Esophagus muscularis mucosa (tissue), 4 donors: Measurements from ENCODE around the gene CSNK2A2. TPM values are rescaled to one million over a fixed set of nuclear protein-coding genes. Genes with fewer than 3 reads are reported as not detected.

Experiments
- DNase-seq: peaks from one replicate; pipeline ENCODE4 v3.0.0-alpha.2; 2017; ENCODE audit errors: extremely low spot score
- H3K27ac ChIP-seq, 4 donors: fragments of 200-600 bp; sonication (generic); replicated peaks in 1 of 4; 1 replicate in 3 of 4; 2 replicates in 1 of 4; pipeline ENCODE4 v1.5.1; 2016 to 2019; ENCODE audit warnings: mild to moderate bottlenecking in 1 of 4
- H3K27me3 ChIP-seq, 4 donors: fragments of 200-600 bp; sonication (generic); one replicate each; pipeline versions ENCODE4 v1.5.1 to v1.6.0; 2016 to 2019
- H3K36me3 ChIP-seq, 4 donors: fragments of 200-600 bp; sonication (generic); one replicate each; pipeline ENCODE4 v1.5.1; 2016 to 2019
- H3K4me1 ChIP-seq, 4 donors: fragments of 200-600 bp; sonication (generic); one replicate each; pipeline ENCODE4 v1.5.1; 2016 to 2019
- H3K4me3 ChIP-seq, 4 donors: fragments of 200-600 bp; sonication (generic); 1 replicate in 2 of 4; 2 replicates in 2 of 4; pipeline ENCODE4 v1.5.1; 2016 to 2019; ENCODE audit warnings: mild to moderate bottlenecking in 4 of 4, moderate library complexity in 1 of 4
- H3K9me3 ChIP-seq, 4 donors: fragments of 200-600 bp; sonication (generic); 1 replicate in 3 of 4; 2 replicates in 1 of 4; pipeline ENCODE4 v1.5.1; 2016 to 2019
- CTCF ChIP-seq, 3 experiments: fragments of 200-600 bp in 2 of 3; fragments of 450-650 bp in 1 of 3; sonication (generic) in 2 of 3; IDR thresholded peaks; one replicate each; pipeline ENCODE4 v1.5.1; 2017 to 2019; ENCODE audit warnings: antibody characterized with exemption in 3 of 3, mild to moderate bottlenecking in 2 of 3, moderate library complexity in 1 of 3
- EP300 ChIP-seq: sonication (generic); formaldehyde crosslinking; IDR thresholded peaks from one replicate; pipeline ENCODE4 v1.6.1; 2017; ENCODE audit warnings: antibody characterized with exemption
- POLR2A ChIP-seq: fragments of 450-650 bp; IDR thresholded peaks from one replicate; pipeline ENCODE4 v1.6.1; 2017; ENCODE audit warnings: antibody characterized with exemption, moderate library complexity, mild to moderate bottlenecking, low read depth
- POLR2AphosphoS5 ChIP-seq, 2 donors: sonication (generic); formaldehyde crosslinking; IDR thresholded peaks; one replicate each; pipeline ENCODE4 v1.6.1; 2017; ENCODE audit warnings: antibody characterized with exemption in 2 of 2
- WGBS: methylation state at CpG from one replicate; pipeline ENCODE4 v1.1.5; 2018; 5-methylcytosine and 5-hydroxymethylcytosine counted together
- intact Hi-C: fragments of 100-400 bp; cut with DNase I; formaldehyde crosslinking; loops from one replicate; pipeline ENCODE4 v1.15.1; 2023
- total RNA-seq, 4 donors: library from RNA; depleted of rRNA; stranded (reverse); fragments of >200 nt; gene quantifications; one replicate each; pipeline versions ENCODE4 v1.1.0 to v1.2.1, GENCODE V29; 2016

CSNK2A2 gene
- total RNA-seq, 4 donors from 2014 or later: 37.1 to 56.5 (median 42.7) TPM

GRCh38 chr16:58222532-58223316, 24.8 kb upstream of the CSNK2A2 start:
- Histone ChIP-seq H3K9me3 (no peaks in the 10 kb centered on the region), H3K27me3 (peaks cover 0 to 3% (median 0%) of the 10 kb centered on the region in 4 donors), H3K36me3 (no peaks in the 10 kb centered on the region), H3K27ac (no peak overlapping the region), H3K4me1 (no peaks in the 10 kb centered on the region), H3K4me3 (no peak overlapping the region)
- 88% methylated on average over 7 of the region's 7 CpGs for whole genome bisulfite sequencing
- no peak for DNase-seq
- intact Hi-C loops: no loop called here
- TF ChIP-seq CTCF (IDR thresholded peaks at IDR 0.05) (no peak), EP300 (no peak), POLR2A (no peak), POLR2AphosphoS5 (IDR thresholded peaks at IDR 0.05) (no peak)

GRCh38 chr16:58219432-58219831, 21.5 kb upstream of the CSNK2A2 start:
- H3K9me3 ChIP-seq: no peaks in the 10 kb centered on the region
- no peak overlapping the region for H3K27ac ChIP-seq
- TF ChIP-seq EP300: no peak
- no peak for TF ChIP-seq POLR2A
- TF ChIP-seq CTCF (IDR thresholded peaks at IDR 0.05): no peak
- TF ChIP-seq POLR2AphosphoS5 (IDR thresholded peaks at IDR 0.05): no peak
- no peak overlapping the region for H3K4me3 ChIP-seq
- H3K4me1 ChIP-seq: no peaks in the 10 kb centered on the region
- intact Hi-C loops: no loop called here
- H3K27me3 ChIP-seq: peaks cover 0 to 3% (median 0%) of the 10 kb centered on the region in 4 donors
- no peaks in the 10 kb centered on the region for H3K36me3 ChIP-seq
- DNase-seq: no peak

- no peaks in the 10 kb centered on the region for H3K9me3 ChIP-seq
- no peaks in the 10 kb centered on the region for H3K4me1 ChIP-seq
- no peak for DNase-seq
- H3K4me3 ChIP-seq: no peak overlapping the region
- TF ChIP-seq EP300: no peak
- TF ChIP-seq POLR2AphosphoS5 (IDR thresholded peaks at IDR 0.05): no peak
- no peak for TF ChIP-seq CTCF (IDR thresholded peaks at IDR 0.05)
- TF ChIP-seq POLR2A: no peak
- H3K27me3 ChIP-seq: peaks cover 0 to 3% (median 0%) of the 10 kb centered on the region in 4 donors
- 44% methylated on average over 3 of the region's 3 CpGs for WGBS
- H3K36me3 ChIP-seq: no peaks in the 10 kb centered on the region
- no peak overlapping the region for H3K27ac ChIP-seq
- intact Hi-C loops: no loop called here
Observed at GRCh38 chr16:58218786-58219185, 20.9 kb upstream of the CSNK2A2 start.

GRCh38 chr16:58217311-58217925, 19.5 kb upstream of the CSNK2A2 start:
- no peak for TF ChIP-seq POLR2AphosphoS5 (IDR thresholded peaks at IDR 0.05)
- TF ChIP-seq POLR2A: no peak
- TF ChIP-seq CTCF (IDR thresholded peaks at IDR 0.05): no peak
- no peak for TF ChIP-seq EP300
- no peaks in the 10 kb centered on the region for H3K36me3 ChIP-seq
- 42% methylated on average over 2 of the region's 2 CpGs for WGBS

More at GRCh38 chr16:58217311-58217925, 19.5 kb upstream of the CSNK2A2 start:
- Histone ChIP-seq H3K4me1 (no peaks in the 10 kb centered on the region), H3K9me3 (no peaks in the 10 kb centered on the region), H3K27ac (no peak overlapping the region), H3K4me3 (no peak overlapping the region), H3K27me3 (no peaks in the 10 kb centered on the region)
- intact Hi-C loops: no loop called here
- DNase-seq: peak; percentile 26
